NCI-H748 (cell line): ENCODE data around the gene CELSR2.
"Not testable (repeated sequence)": the region's sequence is repeated elsewhere in the genome, so short reads cannot be mapped to it uniquely, and the experiment has no call there.

Experiments used
- DNase-seq: peaks from one replicate; lab custom pipeline; 2025; ENCODE audit not compliant: unreplicated experiment; lab: John Stamatoyannopoulos, UW

Gene CELSR2

GRCh38 chr1:109248797-109249629 is at the start of gene CELSR2:
TSS of gene CELSR2 (plus strand) at chr1:109249539. CDS start at chr1:109250080, 541 bp downstream.
- peak; percentile 88 for DNase-seq

GRCh38 chr1:109199710-109200109 is 49.6 kb upstream of the CELSR2 start:
- DNase-seq: no peak

GRCh38 chr1:109201123-109201703 is 48.1 kb upstream of the CELSR2 start:
- DNase-seq: peak; percentile 28

- no peak for DNase-seq
Measured at GRCh38 chr1:109204484-109204883, 44.9 kb upstream of the CELSR2 start.

- no peak for DNase-seq
Measured at GRCh38 chr1:109206339-109206738, 43.0 kb upstream of the CELSR2 start.

DNA sequence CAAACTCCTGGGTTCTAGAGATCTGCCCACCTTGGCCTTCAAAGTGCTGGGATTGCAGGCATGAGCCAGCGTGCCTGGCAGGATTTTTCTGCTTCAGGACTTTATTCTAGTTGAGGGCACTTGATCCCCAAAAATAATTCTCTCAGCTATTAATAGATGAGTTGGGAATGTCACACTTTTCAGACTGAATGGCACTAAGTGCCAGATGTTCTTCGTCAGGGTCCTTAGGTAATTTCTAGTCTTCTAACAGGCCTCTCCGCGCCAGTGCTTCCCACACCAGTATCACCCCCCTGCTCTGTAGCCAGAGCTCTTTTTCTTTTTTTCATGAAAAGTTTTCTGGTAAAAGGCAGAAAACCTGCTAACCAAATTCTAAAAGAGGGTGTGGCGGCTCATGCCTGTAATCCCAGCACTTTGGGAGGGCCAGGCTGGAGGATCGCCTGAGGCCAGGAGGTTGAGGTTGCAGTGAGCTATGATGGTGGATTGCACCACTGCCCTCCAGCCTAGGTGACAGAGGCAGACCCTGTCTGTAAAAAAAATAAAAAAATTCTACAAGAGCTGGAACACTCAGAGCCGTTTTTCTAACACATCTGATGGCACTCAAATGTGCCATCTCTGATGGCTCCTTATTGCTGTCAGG is 41.8 kb upstream of the CELSR2 start:
- DNase-seq: no peak

- no peak for DNase-seq
Measured at GRCh38 chr1:109208394-109208793, 40.9 kb upstream of the CELSR2 start.

DNA sequence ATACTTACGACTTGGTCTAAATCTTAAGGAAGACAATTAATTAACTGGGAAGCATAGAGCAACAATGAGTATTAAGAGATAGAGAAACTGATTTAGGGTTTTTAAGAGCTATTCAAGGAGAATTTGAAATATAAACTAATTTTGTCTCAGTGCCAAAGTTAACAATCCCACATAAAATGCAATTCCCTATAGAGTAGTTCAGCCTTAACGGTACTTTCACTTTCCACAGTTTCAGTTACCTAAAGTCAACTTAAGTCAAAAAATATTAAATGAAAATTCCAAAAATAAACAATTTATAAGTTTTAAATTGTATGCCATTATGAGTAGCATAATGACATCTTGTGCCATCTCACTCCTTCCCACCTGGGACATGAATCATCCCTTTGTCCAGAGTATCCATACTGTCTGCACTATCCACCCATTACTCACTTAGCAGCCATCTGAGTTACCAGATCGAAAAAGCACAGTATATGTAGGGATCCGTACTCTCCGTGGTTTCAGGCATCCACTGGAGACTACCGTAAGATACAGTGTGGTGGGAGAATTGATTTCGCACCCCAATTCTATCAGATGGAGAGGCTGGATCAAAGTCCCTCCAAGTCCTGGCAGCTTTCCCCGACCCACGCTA is 40.4 kb upstream of the CELSR2 start:
- peak; percentile 55 for DNase-seq

DNA sequence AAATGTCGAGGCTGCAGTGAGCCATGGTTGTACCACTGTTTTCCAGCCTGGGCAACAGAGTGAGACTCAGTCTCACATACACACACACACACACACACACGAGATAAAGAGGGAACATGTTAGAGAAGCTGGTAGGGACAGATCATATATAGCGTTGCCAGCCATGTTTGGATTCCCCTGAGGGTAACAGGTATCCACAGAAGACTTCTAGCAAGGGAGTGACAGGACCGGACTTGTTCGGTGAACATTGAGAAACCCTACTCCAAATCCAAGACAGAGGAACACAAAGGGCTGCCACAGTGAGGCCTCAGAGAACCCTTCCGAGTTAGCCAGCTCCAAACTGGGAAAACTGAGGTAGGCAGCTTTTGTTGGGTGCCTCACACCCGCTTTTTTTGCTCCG is 39.3 kb upstream of the CELSR2 start:
- no peak for DNase-seq

DNA sequence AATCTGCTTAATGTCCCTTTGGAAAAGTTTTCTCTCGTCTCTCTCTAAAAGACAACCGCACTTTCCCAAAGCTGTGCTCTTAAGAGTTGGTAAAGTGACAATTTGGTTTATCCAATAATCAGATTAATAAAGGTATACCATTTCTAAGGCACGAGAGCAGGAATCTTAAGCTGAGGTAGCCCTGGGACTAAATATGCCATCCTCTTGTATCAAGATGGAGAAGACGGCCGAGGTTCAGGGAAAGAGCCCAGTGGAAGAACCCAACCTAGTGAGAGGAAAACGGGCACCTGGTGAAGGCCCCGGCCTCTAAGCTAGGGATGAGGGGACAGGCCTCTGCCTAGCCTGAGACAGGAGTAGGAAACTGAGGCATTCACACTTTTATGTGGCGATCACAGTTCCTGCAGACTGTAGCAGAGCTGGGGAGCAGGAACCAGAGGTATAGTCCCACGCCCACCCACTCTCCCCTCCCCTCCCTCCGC is 36.0 kb upstream of the CELSR2 start:
- no peak for DNase-seq

DNA sequence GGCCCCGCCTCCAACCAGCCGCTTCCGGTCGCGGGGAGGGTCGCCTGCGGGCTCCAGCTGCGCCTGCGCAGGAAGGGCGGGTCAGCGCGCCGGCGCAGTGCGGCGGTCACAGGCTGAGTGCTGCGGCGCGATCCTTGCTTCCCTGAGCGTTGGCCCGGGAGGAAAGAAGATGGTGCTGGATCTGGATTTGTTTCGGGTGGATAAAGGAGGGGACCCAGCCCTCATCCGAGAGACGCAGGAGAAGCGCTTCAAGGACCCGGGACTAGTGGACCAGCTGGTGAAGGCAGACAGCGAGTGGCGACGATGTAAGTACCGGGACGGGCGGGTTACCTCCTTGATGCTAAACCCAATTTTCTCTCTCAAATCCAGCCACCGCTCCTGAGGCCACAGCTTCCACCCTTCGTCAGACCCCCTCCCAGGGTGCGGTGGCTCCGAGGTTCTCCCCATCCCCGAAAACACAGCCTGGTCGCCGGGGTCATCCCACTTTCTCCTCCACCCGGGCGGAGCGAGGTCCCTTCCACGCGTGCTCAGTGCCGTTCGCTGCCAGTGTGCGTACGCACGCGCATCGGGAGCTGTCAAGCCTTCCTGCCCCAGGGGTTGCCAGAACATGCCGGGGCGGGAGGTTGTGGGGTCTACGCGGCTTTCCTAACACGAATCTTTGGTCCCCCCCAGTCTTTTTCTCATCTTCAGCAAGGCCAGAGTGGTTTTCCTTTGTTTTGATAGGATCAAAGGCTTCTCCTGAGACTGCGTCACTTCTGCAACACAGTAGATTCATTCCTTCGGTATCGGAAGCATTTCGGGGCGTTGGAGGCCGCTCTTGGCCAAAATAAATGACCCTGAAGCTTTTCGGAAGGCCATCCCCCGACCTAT is 35.3 kb upstream of the CELSR2 start, which contains the start of gene SARS1:
TSS of gene SARS1 (plus strand) at position 95 of the 870 bp plus-strand sequence. CDS start at position 170, 75 bp downstream.
- DNase-seq: peak; percentile 90

- peak; percentile 73 for DNase-seq
Measured at GRCh38 chr1:109214695-109215623, 34.4 kb upstream of the CELSR2 start.

- DNase-seq: no peak
Measured at GRCh38 chr1:109216662-109217061, 32.7 kb upstream of the CELSR2 start.

DNA sequence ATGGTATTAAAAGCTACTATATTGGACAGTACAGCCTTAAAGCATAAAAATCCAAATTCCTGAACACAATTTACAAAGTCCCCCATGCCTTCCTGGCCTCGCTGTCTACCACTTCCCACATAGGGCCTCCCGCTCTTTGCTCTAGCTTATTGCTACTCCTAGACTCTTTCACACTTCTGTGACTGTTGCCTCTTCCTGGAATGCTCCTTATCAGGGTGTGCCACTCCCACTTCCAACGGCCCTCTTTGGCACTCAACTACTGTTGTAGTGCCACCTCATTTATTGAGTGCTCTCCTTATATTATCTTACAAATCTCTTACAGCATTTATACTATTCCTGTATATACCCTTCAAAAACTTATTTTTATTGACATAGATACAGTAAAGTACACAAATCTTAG is 30.8 kb upstream of the CELSR2 start:
- no peak for DNase-seq

GRCh38 chr1:109221201-109221600 is 28.1 kb upstream of the CELSR2 start:
- DNase-seq: not testable (repeated sequence)

DNA sequence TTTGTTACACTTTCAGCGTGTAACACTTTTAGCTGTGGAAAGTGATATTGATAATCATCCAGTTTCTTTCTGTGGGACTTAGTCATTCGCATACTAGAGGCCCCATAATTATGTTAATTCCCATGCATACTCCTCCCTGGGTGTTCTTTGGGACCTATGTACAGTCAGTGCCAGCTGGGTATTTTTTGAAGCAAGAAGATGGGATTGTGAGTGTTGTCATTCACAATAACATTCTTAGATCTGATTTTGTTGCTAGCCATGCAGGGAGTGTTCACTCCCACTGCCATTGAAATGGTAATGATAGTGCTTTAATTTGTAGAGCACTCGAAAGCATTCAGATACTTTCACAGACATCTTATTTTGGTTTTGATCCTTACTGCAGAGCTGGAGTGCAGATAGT is 24.0 kb upstream of the CELSR2 start:
- no peak for DNase-seq

DNA sequence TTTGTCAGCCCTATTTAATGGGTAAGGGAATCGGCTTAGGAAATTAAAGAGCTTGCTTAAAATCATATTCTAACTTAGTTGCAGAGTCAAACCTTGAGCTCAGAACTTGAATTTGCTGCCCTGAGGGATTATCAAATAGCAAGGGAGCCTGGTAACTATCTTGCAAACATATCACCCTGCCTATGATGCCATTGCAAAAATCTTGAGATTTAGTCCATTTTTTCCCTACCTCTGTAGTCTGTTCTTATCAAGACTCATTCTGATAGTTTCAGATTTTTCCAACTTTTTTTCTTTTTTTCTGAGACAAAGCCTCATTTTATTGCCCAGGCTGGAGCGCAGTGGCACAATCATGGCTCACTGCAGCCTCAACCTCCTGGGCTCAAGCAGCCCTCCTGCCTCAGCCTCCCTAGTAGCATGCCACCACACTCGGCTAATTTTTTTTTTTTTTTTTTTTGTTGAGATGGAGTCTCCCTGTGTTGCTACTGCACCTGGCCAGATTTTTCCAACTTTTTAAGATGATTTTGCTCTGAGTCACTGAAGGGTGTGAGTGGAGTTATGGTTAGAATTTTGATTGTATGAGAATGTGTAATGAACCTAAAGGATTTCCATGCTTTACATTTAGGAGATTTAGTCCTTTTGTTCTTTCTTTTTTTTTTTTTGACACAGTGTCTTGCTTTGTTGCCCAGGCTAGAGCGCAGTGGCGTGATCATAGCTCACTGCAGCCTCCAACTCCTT is 23.5 kb upstream of the CELSR2 start:
- DNase-seq: no peak

DNA sequence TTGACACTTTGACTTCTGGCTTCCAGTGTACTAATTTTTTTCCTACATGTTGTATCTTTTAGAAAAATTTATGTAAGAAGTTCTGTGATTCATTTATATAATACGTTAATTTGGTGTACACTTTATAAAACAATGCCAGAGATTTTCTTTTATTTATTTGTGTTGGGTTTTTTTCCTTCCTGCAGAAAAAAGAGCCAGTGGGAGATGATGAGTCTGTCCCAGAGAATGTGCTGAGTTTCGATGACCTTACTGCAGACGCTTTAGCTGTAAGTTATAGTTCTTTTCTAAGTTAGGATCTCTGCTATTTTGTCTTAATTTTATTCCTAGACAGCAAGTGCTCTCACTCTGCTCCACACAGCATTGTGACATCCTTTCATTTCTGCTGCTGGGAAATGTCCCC is 21.2 kb upstream of the CELSR2 start:
- no peak for DNase-seq
